Gastroesophageal sphincter (tissue), 3 donors: Measurements from ENCODE around the gene SLC27A1.

Source experiments
- CTCF ChIP-seq, 4 experiments: fragments of 200-600 bp in 2 of 4; fragments of 450-650 bp in 2 of 4; sonication (generic) in 1 of 4; IDR thresholded peaks; one replicate each; pipeline ENCODE4 v1.5.1; 2017 to 2019; ENCODE audit warnings: antibody characterized with exemption in 4 of 4, mild to moderate bottlenecking in 2 of 4, moderate library complexity in 2 of 4
- POLR2A ChIP-seq, 2 donors: fragments of 450-650 bp; IDR thresholded peaks; one replicate each; pipeline ENCODE4 v1.6.1; 2017; ENCODE audit warnings: antibody characterized with exemption in 2 of 2, mild to moderate bottlenecking in 2 of 2, moderate library complexity in 1 of 2
- POLR2AphosphoS5 ChIP-seq: sonication (generic); formaldehyde crosslinking; IDR thresholded peaks from one replicate; pipeline ENCODE4 v1.6.1; 2017; ENCODE audit warnings: antibody characterized with exemption

- TF ChIP-seq POLR2A (IDR thresholded peaks at IDR 0.05) (no peak), CTCF (IDR thresholded peaks at IDR 0.05) (no peak), POLR2AphosphoS5 (no peak)
These were observed 61.8 kb downstream of the SLC27A1 start for GRCh38 chr19:17532116-17532515.
